HG03039 (cell line): ENCODE results near the gene SPATA3.
"Not testable (repeated sequence)": the region's sequence is repeated elsewhere in the genome, so short reads cannot be mapped to it uniquely, and the experiment has no call there.

Experiments
- ATAC-seq: cut with Tn5 transposase; IDR thresholded peaks from one replicate; pipeline ENCODE4 v1.9.1; 2021; ENCODE audit warnings: mild to moderate bottlenecking, moderate library complexity; ENCODE audit not compliant: unreplicated experiment

Gene SPATA3

DNA sequence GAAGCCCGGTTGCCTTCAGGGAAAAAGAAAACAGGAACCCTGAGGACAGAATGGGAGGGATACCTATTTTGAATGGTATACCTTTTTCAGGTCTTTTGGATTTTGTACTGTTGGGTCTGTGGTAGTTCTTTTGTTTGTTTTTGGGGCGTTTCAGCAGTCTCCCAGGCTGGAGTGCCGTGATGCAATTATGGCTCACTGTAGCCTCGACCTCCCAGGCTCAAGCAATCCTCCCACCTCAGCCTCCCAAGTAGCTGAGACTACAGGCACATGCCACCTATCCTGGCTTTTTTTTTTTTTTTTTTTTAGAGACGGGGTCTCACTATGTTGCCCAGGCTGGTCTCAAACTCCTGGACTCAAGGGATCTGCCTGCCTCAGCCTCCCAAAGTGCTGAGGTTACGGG lies 27.6 kb upstream of the SPATA3 start:
- not testable (repeated sequence) for ATAC-seq

DNA sequence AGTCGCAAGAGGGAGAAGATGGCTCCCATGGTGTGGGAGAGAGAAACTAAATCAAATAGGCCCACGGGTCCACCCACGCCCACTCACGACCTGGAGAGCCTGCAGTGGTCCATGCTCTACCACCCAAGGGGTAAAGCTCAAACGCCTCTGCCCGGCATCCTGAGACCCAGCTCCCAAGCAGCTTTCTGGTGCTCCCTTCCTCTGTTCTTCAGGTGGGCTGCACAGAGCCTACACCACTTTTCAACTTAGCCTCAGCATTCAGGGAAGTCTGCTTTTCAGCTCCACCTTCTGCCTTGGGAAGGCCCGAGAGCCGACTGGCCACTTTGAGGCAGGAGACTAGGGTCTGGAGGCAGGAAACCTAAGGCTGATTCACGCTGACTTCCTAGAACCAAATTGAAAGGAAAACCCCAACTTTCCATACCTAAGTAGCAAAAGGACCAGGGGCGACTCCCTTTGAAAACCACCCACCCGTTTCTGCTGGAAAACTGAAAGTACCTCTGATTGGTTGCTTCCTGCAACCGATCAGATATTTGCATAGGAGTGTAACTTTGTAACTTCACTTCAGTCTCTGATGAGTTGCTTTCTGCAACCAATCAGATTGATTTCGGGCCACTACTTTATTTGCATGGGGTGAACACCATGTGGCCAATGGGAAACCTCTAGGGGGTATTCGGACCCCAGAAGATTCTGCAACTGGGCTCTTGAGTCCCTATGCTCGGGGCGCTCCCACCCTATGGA lies 26.8 kb upstream of the SPATA3 start:
- ATAC-seq: no peak

DNA sequence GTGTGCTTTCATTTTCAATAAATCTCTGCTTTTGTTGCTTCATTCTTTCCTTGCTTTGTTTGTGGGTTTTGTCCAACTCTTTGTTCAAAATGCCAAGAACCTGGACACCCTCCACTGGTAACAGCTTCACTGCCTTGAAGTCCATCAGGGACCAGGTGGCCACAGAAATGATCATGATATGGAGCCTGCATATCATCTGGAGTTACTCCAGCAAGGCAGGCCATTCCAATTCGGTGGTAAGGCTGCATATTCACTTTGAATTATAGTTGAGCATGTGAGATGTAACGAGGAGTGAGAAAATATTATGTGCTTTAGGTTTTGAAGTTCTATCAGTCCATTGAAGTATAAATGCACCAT lies 26.3 kb upstream of the SPATA3 start:
- ATAC-seq: no peak

DNA sequence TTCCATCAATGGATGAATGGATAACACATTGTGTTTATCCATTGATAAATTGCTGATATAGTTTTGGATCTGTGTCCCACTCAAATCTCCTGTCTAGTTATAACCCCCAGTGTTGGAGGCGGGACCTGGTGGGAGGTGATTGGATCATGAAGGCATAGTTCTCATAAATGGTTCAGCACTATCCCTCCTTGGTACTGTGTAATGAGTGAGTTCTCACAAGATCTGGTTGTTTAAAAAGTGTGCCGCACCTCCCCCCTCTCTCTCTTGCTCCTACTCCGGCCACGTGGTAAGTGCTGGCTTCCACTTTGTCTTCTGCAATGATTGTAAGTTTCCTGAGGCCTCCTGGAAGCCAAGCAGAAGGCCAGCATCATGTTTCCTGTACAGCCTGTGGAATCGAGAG lies 23.9 kb upstream of the SPATA3 start:
- ATAC-seq: no peak

DNA sequence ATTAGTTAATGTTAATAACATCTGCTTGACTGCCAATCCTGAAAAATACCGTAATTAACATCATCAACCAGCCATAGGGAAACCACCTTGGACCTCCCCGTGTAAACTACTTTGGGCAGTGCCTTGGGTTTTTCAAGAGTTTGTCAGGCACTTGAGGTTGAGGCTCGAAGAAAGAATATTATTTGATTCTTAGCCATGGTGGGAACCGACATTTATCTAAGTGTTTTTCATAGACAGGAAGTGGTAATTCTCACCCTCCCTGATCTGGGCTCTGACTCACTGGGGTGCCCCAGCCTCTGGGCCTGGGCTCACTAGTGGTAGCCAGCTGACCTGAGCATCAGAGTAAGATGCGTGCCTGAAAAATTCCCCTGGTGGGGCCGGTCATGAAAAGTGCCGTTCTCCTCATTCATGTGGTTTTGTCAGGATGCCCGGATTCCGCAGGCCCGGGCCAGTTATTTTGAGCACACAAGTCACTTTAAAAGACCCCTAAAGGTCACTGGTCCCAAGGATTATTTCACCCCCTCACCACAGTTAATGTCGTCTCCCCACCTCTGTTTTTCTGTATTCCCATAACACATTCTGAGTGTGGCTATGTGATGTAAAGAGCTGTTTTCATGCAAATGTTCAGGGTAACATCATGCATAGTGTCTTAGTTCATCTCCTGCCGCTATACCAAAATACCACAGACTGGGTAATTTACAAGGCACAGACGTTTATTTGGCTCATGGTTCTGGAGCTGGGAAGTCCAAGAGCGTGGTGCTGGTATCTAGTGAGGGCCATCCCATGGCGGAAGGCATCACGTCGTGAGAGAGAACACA lies 21.6 kb upstream of the SPATA3 start:
- ATAC-seq: peak; percentile 79

DNA sequence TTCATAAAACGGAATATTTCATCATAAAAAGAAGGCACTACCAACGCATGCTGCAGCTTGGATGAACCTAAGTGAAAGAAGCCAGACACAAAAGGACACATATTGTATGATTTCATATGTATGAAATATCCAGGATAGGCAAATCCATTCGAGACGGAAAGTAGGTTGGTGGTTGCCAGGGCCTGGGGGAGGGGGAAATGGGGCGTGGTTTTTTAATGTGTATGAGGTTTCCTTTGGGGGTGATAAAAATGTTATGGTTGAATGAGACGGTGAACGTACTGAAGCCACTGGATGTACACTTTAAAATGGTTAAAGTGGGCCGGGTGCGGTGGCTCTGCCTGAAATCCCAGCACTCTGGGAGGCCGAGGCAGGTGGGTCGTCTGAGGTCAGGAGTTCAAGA lies 20.0 kb upstream of the SPATA3 start:
- ATAC-seq: no peak

DNA sequence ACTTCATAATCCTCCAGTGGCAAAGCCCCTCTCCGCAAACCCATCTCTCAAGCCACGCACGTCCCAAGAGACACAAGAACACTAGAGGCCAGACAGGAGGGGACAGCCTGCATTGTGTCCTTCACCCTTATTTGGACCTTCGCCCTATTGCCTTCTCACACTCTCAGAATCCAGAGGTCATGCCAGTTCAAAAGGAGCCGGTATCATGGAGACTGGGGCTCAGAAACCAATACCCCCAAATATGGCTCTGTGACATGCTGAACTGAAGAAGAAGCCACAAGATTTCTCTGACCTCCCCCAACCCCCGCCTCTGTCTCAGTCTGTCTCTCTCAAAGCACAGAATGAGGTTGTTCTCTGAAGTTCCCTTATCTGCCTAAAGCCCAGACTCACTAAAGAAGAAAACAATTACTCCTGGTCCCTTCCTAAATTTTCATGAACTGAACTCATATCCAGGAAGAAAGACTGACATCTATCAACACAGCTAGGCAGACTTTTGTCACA lies 19.2 kb upstream of the SPATA3 start:
- ATAC-seq: no peak

DNA sequence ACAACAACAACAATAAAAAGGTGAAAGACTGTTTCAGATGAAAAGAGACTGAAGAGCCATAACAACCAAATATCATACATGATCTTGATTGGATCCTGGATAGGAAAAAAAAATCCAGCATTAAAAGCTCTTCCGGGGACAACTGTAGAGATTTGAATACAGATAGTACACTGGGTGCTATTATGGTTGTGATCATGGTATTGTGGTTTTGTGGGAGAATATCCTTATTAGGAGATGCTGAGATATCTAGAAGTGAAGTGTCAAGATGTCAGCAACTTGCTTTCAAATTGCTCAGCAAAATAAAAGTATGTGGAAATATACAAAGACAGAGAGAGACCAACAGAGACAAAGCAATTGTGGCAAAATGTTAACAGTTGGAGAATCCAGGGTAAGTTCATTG lies 15.5 kb upstream of the SPATA3 start:
- no peak for ATAC-seq

DNA sequence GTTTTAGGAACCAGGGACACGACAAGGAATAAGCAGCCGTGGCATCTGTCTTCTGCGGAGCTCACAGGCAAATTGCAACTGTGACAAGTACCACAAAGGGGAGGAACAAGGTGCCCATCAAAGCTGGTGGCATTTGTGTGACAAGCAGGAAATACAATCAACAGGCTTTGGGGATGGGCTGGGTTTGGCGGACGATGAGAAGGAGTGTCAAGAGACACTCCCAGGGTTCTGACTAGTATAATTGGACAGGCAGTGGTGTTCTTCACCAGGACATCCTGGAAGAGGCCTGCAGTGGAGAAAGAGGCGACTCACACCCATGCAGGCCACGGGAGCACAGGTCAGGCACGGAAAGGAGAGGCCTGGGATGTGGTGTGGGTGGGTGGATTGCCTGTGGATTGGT lies 14.2 kb upstream of the SPATA3 start:
- ATAC-seq: no peak

DNA sequence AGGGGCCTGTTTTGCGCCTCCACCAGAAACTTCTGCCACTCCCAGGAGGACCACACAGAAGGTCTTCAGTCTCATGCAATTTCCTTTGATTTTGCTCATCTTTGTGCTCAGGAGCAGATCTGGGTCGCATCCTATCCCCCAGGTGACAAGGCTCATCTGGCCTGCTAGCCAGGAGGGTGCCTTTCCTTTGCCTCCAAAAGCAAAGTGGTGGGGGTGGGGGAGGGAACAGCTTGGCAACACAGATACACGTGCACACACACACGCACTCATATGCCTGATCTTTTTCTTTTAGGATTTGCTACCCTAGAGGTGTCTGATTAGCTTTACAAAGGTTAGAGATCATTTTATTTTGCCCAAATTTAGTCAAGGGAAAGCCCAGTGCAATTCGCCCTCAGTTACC lies 13.8 kb upstream of the SPATA3 start:
- no peak for ATAC-seq

DNA sequence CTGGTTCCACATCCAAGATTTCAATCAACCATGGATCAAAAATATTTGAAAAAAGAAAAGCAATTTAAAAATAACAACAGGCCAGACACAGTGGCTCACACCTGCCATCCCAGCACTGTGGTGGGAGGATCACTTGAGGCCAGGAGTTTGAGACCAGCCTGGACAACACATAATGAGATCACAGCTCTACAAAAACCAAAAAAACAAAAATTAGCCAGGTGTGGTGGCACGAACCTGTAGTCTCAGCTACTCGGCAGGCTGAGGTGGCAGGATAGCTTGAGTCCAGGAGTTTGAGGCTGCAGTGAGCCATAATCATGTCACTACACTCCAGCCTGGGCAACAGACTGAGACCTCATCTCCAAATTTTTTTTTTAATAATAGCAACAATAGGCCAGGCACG lies 13.4 kb upstream of the SPATA3 start:
- ATAC-seq: no peak

DNA sequence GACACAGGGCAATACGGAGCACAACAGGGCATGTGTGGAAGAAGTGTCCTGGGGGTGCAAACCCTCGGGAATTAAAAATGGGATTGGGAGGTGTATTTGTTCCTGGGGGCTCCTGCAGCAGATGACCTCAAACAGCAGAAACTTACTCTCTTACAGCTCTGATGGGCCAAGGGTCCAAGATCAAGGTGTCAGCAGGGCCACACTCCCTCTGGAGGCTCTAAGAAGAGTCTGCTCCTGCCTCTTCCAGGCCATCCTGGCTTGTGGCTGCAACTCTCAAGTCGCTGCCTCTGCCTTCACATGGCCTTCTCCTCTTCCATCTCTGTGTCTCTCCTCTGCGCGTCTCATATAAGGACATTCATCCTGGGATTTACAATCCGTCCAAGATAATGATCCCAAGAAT lies 12.4 kb upstream of the SPATA3 start:
- ATAC-seq: no peak

DNA sequence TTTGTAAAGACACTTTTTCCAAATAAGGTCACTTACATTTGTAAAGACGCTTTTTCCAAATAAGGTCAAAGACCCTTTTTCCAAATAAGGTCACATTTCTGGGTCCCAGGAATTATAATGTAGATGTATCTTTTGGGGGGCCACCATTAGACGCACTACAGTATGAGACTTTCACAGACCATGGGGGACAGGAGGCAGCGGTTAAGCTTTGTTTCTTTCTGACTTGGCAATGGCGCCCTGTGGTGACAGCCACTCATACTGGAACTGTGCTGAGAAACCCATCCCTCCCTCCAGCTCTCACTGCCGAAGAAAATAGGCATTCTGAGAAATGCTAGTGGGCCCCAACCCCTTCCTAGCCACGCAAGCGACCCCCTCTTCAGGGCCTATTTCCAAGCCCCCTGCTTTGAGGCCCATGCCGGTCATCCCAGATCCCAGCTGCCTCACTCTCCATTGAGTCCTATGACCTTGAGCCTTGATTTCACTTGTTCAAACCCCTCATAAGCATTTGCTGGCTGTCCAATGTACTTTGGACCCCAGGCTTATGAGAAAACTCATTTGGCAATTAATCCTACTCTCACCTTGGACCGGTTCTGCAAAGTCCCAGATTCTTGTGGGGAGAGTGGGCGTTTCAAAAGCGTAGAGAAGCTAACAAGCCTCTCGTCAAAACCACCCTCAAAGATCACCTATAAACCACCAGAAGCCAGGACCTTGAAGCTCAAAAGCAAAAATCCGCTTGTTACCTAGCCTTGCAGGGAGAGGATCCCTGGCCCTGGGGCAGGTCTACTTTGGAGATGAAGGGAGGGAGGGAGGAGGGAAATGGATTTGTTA lies 11.3 kb upstream of the SPATA3 start:
- ATAC-seq: peak; percentile 52

DNA sequence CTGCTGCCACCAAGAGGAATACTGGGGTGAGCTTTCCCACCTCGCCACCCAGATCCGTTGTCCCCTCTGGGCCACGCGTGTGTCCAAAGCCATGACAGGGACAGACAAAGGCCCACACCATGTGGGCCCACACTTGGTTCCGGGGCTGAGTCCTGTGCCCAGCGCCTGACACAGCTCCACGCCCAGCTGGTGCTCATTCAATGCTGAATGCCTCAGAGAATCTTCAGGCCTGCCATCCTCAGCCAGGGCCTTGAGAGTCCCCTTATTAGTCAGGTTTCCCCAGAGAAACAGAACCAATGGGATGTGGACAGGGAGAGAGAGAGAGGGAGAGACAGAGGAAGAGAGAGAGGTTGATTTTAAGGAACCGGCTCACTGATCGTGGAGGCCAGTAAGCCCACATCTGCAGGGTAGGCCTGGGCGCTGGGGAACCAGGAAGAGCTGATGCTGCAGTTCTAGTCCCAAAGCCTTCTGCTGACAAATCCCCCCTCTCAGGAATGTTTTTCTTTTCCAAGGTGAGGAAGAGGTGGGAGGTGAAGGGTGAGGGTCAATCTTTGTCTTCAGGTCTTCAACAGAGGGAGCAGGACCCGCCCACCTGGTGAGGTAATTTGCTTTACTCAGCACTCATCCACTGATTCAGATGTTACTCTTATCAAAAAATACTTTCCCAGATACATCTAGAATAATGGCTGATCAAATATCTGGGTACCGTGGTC lies 10.2 kb upstream of the SPATA3 start:
- ATAC-seq: no peak

DNA sequence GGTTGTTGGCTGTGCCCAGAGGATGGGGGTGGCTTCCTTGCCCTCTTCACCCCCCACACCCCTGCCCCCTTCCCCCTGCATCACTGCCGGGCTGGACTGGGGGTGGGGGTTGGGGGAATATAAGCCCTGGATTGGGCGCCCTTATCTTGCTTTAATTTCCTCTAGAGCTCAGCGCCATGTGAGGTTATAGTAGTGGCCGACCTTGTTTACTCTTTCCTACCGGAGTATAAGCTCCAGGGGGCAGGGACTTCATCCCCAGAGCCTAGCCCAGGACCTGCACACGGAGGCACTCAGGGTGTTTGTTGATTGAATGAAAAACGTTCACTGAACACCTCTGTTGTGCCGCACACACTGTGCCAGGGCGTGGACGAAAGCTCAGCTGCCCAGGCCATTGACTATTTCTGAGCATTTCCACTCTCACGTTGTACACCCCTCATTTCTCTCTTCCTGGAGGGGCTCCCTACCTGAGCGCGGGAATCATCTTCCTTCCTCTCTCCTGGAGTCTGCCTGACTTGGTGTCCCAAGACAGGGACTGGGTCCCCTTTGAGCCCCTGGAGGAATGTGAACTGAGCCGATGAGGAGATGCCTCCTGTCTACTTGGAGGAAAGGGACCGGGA lies 9.3 kb upstream of the SPATA3 start:
- no peak for ATAC-seq

DNA sequence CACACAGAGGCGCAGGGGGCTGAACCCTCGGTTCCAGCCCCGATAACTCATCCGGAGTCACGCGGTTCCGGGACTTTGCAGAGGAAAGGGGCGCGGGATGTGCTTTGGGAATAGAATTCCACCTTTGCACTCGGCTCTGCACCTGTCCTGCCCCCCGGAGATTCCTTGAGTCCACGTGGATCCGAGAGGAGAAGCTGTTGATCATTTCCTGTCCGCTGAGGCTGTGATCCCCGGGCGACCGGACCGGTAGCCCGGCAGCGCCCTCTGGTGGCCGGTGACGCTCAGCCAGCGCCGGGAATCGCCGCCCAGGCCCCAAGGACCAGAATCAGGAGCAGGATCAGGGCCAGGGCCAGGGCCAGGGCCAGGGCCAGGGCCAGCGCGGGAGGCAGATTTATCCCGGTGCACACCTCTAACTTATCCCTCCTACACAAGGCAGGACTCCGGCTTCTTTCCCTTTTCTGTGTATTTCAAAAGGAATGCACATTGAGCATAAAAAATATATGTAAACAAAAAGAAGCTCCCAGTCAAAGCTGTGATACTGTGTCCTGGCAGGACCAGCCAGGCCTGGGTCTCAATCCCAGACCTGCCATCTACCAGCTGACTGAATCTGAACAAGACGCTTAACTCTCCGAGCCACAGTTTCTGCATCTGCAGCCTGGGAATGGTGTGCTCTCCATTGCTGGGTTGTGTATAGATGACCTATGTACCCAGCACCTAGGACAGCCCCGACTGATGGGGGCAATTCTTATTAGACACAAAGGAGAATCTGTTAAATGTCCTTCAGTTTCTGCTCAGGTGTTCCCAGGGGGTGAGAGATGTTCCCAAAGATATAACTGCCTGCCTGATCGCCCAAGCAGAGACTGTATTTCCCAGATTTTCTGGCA lies 8.5 kb upstream of the SPATA3 start:
- no peak for ATAC-seq

DNA sequence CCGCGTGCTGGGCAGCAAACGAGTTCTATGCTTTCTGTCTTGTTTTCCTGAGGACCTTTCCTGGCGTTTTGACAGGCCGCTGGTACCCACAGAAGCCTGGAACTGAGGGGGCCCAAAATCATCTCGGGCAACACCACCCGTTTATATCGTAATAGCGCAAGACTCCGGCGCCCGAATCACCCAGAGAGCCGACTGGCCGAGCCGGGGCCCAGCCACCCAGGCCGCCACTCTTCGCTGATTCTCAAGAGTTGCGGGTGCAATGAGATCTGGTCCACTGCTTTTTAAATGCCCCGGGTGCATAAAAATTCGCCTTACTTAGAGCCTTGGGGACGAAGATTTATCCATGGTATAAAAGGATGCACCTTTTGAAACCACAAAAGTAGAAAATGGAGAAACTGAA lies 6.2 kb upstream of the SPATA3 start:
- no peak for ATAC-seq

DNA sequence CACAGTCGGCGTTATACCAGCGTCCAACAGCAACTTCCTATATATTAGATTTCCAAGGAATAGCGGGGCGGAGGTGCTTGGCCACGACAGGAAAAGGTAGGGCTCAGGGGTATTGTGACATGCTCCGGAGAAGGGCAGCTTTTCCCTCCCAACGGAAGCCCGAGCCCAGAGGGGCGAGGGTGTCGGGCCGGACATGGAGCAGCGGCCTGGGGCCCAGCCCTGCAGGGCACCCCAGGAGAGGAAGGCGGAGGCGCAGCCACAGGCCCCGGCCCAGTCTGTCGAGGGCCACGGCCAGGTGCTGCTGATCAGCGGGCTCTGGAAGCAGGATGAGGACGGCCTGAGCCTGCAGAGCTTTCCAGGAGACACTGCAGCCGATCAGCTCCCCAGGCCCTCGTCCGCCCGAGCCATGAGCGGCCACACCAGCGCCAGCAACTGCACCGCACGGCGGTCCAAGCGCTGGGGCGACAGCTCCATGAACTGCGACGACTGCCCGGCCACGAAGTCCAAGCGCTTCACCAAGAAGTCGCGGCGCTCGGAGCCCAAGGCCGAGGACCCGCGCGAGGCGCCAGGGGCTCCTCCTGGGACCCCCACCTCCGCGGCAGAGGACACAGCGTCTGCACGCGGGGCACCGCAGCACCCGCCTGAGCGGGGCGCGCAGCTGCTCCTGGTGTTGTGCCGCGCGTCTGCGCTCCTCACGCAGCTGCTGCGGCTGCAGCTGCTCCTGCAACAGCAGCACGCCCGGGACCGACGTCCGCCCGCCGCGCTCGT lies 5.6 kb upstream of the SPATA3 start:
- no peak for ATAC-seq

DNA sequence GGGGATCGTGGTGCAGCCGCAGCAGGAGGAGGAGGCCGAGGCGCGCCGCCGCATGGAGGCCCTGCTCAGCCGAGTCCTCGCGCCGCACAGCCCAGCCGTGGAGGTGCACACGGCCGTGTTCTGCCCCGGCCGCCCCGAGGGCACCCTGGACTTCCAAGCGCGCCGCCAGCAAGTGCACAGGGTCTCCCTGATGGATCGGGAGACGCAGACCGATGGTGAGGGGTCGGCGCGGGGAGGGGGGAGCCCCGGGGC lies 5.1 kb upstream of the SPATA3 start:
- ATAC-seq: no peak
